Limb (tissue), 2 donors: ENCODE results near the gene CBLB.

Experiments used
- DNase-seq, 2 donors: peaks; one replicate each; pipeline ENCODE4 v3.0.0-alpha.2; 2016; ENCODE audit errors: extremely low spot score in 2 of 2

CBLB gene

DNA sequence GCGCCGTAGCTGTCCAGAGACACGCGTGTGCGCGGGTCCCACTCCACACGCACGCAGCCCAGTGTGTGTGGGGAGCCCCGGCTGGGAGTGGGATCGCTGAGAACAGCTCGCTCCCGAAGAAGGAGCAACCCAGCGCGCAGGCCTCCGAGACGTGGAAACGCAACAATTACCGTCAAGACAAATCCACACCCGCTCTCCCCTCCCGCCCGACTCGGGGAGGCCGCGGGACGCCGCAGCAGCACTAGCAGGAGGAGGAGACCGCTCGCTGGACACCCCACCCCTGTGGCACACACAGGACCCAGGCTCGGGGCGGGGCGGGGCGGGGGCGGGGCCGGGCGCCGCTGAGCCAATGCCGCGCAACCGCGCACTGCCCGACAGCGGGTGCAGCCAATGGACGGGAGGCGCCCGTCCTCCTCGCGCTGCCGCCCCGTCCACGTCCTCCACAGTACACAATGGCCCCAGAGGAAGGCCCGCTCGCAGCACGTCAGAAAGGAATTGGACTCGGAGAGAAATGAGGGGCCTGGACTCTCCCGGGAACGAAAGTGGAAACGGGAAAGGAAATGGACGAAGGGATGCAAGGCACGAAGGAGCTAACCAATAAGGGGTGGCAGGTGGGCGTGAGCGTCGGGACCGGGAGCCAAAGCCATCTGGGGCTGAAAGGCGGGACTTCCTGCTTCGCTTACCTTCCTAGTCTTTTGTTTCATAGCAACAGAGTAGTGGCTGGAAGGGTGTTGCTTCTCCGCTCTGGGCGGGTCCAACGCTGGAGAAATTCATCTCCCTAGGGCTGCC lies at the start of gene CBLB:
Gene CBLB (minus strand): TSS at position 271 of the 789 bp plus-strand sequence. CDS start 1,435 bp downstream, outside the sequence.
- peak; percentile 96 to 97 for DNase-seq

DNA sequence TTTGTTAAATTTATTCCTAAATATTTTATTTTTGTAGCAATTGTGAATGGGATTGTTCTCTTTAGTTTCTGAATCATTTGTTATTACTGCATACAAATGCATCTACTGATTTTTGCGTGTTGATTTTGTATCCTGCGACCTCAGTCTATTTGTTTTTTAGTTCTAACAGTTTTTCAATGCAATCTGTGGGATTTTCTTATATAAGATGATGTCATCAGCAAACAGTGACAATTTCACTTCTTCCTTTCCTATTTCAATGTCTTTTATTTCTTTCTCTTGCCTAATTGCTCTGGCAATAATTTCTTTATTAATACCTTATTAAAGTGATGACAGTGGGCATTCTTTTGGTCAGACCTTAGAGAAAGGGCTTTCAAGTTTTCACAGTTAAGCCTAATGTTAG lies 48.0 kb upstream of the CBLB start:
- no peak for DNase-seq

DNA sequence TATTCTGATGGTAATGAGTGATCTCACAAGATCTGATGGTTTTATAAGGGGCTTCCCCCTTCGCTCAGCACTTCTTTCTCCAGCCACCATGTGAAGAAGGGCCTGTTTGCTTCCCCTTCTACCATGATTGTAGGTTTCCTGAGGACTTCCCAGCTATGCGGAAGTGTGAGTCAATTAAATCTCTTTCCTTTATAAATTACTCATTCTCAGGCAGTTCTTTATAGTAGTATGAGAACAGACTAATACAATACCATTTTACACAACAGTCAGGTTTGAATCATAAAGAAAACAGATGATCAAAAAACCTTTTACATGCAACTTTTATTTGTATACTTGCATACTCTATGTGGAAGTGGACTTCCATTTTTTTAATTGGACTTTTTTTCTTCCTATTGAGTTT lies 46.7 kb upstream of the CBLB start:
- no peak for DNase-seq

DNA sequence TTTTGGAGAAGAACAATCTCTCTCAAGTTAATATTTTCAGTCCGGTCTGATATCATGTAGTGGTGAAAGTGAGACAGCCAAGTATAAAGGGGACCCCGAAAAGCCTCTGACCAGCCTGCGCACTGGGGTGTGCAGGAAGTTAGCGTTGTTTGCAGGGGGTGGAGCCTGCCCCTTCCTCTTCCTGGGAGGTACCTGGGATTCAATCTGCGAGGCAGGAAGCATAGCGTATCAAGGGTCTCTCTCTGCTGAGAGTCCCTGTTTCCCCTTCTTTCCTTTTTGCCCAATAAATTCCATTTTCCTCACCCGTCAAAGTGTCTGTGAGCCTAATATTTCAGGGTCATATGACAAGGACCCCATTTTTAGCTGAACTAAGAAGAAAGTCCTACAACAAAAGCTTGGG lies 44.8 kb upstream of the CBLB start:
- no peak for DNase-seq

DNA sequence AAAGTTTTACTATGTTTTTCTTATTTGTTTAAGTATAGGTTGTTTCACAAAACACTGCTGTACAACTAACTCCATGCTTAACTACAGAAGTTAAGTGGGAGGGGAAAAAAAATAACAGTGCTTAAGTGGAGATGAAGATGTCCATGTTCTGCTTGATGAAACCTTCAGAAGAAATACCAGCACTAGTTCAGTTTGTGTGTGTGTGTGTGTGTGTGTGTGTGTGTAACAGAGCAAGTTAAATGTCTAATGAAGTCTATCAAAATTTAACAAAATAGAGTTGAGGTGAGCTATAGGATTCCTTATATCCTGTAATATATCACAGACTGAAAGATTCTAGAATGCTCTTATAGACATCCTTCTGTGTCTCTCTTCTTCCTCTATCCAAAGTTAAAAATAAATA lies 44.1 kb upstream of the CBLB start:
- DNase-seq: no peak

DNA sequence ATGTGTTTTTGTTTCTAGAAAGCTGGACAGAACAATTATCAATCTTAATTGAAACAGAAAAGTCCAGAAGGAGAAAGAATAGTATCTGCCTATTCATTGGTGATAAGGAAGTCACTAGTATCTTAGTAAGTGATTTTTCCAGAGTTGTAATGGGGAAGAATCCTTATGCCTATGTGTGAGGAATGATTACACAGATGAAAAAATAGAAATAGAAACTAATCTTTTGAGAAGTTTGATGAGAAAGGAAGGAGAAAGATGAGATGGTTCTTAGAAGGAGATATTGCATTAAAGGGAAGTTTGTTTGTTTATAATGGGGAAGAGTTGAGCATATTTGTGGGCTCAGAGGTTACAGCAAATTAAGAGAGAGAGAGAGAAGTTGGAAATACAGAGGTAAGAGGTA lies 42.7 kb upstream of the CBLB start:
- no peak for DNase-seq

DNA sequence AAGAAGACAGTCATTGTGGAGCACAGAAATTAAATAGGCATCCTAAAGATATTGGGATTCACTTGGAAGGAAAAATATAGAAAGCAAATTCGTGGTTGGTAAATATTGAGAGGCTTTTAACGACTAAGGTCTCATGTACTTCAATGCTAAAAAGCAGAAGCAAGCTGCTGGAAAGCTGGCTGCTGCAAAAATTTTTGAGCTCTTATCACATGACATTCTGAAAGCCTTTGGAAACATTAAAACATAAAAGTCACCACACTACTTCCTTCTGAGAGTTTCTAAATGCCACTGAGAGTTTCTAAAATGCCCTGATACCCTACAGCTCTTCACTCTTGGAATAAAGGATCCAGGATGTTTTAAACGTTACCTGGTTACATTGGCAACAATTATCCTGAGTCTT lies 39.0 kb upstream of the CBLB start:
- peak in 1 of 2 donors; percentile 24 for DNase-seq

DNA sequence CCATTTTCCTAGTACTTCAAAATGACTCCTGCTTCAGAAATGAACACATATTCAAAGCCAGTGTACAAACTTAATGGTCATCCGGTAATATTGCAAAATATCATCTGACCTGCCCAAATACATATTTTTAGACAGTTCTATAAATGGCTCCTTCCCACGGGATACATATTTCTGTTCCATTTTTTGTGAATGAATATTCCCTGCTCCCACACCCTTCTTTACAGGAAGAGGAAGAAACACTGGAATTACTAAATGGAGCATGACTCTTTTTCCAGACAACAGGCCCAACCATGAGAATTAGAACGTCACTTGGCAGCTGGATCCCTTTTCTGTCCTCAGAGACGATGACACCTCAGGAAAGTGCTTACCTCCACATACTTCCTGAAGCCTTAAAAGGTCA lies 38.0 kb upstream of the CBLB start:
- DNase-seq: peak in 1 of 2 donors; percentile 61

DNA sequence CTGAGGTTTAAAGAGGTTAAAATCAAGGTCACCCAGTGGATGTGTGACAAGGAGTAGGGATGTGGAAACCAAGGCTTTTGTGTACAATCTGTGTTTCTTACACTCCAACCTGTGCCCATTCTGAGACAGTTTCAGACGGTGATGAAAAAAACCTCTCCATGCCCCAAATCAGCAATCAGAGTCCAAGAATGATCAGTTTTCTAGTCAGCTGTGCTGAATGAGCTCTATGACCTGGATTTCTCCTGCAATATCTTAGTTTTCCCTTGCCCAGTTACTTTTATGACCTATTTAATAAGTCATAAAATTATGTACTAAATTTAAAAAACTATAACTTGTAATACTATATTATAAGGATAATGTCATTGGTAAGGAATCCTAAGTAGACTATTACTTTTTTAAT lies 37.5 kb upstream of the CBLB start:
- DNase-seq: no peak

DNA sequence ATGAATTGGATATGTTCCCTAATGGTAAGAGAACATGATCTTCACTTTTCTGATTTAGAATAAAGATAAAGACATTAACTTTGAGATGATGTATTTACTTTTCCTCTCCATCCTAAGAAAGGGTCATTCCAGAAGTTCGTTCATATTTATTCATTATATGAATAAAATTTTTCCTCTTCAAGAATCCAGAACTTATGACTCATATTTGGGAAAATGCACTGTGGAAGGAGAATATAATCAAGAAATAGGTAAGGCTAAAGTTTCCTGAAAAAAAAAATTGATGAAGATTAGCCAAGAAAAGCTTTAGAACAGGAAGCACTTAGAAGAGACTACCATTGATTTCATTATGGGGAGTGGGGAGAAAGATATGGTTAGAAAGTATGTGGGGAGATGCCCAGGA lies 36.5 kb upstream of the CBLB start:
- no peak for DNase-seq

DNA sequence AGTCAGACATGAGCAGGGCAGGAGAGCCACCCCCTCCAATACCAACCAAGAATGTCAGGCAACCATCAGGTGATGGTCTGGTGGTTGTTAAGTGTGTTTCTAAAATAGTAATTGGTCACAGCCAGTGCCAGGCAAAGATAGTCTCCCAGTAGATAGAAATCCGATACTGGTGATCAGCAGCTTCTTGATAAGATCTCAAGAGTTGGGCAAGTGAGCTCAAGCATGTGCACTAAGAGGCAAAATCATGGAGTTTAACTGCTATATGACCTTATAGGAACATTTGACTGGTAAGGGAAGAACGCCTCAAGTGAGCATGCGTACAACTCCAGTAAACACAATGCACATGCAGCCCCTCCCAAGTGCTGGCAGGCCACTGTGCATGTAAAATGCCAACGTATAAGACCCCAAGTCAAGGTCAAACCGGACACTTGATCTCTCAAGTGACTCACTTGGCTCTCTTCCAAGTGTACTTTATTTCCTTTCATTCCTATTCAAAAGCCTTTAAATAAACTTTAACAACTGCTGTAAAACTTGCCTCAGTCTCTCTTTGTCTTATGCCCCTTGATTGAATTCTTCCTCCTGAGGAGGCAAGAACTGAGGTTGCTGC lies 36.0 kb upstream of the CBLB start:
- no peak for DNase-seq

DNA sequence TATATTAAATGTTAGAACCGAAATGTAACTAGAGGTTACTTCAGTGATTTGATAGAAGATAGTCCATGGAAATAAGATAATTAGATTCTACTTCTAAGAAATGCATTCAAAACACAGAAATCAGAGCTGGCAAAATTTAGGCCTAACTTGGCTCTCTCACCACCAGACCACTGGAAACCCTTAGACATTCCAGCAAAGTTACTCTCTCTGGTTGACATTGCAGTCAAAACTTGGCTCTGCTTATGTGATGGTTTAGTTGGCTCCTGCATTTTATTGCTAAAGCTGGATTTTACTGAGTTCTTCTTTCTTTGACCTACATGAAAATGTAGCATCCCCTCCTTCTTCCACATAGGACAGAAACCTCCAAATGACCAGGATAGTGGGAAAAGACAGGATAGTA lies 35.4 kb upstream of the CBLB start:
- no peak for DNase-seq

DNA sequence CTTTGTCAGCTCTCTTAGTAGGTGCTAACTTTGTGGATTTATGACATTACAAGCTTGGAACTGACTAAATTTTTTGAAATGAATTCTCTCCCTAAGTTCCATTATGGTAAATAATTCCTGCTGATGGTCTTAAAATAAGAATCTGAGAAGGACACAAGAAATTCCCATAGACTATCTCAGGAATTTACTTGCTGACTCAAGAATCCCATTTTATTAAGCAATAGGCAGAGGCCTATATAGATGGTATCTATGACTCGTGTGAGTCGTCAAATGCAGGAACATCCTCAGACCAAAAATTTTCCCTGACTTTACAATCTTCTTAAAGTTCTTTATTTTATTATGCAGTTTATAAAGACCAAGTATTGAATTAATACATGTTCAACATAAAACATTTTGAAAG lies 30.7 kb upstream of the CBLB start:
- DNase-seq: no peak

DNA sequence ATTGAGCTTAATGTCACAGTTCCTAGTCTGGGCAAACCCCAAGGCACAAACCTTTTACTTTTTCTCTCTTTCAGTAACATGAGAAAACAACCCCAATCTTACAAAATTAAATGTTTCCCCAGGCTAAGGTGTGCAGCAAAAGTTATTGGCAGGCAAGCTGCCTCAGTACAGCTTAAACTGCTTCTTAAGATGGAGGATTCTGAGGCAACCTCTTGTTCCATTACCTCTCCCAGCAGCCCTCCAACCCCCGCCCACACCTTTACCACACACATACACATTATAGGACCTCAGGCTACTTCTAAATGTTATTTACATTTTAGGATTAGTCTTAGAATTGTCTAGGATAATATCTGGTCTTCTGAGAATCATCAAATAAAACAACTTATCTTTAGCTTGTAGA lies 22.3 kb upstream of the CBLB start:
- no peak for DNase-seq

DNA sequence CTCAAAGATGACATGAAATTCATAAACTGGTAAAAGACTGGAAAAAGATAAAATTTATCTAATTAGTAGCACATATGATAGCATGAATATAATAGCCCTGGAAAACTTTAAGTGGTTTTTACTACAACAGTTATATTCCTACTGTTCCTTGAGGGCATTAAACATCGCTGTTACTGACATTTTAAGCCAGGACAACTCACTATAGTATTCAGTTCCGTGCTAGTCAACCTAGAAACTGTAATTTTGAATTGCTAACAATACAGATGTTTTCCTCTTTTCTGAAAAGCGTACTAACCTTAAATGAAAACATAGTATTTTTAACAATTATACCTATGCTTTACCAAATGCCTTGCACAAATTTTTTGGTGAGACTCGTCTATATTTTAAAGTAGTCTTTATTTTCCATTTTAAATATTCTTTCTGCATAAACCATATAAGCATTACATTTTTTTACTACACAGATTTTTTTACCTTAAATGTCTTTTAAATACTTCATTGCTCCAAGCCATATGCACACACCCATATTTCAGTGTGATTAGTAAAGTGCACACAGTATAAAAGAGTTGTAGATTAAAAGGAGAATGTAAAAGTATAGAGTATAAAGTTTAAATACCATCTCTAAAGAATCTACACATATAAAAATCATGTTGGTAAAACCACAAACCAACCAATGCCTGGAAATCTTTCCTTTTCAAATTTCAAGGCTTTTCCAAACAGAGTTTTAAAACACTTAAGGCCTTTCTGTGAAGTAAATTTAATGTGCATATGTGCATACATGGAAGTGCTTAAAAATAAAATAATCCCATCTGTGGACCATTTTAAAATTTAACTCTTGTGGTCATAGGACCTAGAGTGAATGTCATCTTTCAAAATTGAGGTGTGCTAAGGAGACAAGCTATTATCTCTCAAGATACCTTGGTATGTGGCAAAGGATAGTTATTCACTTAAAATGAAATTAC lies 20.1 kb upstream of the CBLB start:
- no peak for DNase-seq

DNA sequence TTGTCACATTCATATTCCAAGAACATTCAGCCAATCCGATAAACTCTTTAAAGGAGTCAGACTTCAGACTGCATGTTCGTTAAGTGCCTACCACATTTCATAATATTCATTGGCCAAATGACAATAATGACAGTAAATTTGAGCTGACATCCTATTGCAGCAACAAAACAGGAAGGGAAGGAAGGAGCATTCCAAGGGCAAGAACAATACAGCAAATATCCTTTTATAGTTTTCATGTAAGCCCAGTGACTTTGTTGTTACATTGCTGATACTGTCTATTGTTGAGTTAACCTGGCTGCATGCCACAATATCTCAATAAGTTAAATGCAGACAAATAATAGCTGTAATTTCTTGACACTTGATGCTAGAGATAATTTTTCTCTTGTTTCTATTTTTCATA lies 16.4 kb upstream of the CBLB start:
- DNase-seq: no peak

DNA sequence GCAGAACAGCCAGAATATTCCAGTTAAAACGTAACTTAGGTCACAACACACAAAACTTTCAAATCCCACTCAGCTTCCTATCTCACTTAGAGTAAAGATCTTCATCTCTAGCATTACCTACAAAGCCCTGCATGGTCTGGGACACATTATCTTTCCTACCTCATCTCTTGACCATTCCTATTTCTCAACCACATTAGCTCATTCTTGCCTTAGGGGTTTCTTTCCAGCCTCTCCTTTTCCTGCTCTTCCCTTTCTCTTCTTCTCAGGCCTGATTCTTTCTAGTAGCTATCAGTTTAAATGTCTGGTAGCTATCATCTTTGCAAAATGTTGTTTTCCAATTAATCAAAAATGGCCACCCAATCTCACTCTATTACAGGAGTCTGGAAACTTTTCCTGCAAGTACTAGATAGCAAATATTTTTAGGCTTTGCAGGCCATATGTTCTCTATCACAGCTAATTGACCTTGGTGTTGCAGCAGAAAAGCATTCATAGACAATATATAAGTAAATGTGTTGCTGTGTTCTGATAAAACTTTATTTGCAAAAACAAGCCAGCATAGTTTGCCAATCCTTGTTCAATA lies 15.1 kb upstream of the CBLB start:
- no peak for DNase-seq

DNA sequence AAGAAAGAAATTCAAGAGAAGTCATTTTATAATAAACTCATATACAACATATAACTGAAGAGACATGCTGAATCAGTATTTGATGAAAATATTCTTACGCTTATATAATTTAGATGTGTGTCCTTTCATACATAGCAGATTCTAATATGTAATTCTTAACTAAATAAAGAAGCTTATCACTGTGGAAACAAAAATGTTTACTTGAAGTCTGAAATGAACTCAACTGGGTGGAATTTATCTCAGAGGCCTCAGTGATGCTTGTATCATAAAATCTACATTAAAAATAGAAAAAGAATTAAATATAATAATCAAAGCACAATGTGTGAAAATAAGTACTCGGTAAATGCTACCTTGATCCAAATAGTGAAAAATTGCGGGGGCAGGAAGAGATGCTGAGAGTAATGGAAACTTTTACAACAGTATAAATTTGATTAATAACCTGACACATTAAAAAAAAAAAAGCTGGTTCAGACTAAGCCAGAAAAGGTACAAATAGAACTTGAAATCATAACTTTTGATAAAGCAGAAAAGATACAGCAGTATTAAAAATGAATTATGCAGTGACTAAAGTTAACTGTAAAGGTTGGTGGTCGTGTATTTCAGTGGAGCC lies 12.0 kb upstream of the CBLB start:
- no peak for DNase-seq

DNA sequence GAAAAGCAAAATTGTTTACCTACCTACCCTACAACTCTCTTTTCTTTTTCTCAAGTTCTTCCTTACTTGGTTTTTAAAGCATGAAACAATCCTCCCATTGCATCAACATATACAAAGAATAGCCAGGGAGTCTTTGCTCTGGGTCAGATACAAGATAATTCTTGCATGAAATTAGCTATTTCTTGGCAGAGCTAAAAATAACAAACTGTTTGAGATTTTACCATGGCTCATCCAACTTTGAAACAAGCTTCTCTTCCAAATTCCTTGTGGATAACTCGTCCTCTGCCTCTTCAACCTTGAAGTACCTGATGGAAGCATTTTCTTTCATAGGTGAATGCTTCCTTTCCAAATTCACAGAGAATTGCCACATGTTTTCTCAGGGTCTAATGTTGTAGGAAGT lies 9.2 kb upstream of the CBLB start:
- DNase-seq: no peak

DNA sequence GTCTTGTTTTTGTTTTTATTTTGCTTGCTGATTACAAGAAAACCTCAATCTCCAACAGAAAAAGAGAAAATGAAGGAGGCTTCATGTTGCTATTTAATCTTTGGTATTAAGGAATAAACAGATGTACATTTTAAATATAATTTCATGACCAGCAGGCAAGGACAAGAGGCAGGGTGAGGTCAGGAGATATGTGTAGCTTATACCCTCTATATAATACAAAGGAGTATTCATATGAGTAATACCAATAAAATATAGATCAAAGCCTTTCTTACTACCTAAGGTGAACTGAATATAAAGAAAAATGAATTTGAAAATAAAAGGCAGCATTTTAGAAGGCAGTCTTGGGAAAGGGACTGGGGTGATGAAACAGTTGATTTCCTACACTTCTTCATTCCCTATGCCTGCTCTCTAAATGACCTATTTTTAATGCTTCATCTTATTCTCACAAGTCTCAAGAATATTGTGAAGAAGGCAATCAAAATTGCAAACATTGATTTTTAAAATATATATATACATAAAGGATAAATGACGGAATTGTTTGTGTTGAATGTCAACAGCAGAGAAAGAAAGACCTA lies 8.6 kb upstream of the CBLB start:
- DNase-seq: no peak

DNA sequence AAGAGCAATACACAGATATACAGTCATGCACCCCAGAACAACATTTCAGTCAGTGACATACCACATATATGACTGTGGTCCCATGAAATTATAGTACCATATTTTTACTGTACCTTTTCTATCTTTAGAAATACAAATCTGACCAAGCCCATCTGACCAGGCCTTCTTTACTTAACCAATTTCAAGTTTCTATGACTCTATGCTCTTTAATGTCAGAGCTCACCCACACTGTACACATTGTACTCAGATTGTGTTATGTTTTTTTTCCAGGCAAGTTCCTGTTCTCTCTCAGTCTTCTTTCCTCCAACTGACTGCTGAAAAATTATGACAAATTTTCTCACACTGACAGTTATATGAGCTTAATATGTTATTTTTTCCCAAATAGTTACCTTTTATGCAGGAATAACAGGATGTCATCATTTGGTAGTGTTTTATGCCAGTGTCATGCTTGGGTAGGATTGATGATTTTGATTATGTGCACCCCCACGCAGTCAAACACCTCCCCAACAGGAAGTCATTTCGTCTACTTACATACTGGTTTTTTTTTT lies 8.0 kb upstream of the CBLB start:
- DNase-seq: no peak
